NCI-H82 (cell line): ENCODE data around the gene HMCN2.

Experiments
- DNase-seq: peaks from one replicate; lab custom pipeline; 2025; lab: John Stamatoyannopoulos, UW

Gene HMCN2

DNA sequence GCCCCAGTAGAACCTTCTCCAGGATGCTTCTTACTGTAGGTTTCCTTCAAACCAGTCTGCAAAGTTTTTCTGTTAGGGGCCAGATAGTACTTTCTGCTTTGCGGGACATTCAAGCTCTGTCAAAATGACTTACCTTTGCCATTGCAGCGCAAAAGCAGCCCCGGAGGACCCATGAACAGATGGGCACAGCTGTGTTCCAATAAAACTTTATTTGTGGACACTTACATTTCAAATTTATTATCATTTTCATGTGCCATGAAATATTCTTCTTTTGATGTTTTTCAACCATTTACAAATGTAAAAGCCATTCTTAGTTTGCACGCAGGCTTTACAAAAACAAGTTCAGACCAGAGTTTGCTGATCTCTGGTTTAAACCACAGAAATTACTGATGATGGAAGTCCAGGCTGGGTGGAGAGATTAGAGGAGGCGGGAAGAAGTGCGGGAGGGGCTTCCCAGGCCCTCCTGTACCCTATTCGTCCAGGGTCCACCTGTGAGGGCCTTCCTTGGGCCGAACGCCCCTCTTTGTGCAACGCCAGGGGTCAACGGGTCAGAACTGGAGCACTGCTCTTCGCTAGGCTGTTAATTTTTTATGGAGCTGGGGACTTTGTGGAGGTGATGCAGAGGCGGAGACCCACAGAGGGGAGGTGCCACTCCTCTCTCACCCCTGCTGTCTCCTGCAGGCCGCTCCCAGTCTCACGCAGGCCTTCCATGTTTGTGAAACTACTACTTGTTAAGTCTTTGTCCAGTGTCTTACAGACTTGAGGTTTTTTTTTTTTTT is 171.6 kb downstream of the HMCN2 start:
- DNase-seq: no peak

DNA sequence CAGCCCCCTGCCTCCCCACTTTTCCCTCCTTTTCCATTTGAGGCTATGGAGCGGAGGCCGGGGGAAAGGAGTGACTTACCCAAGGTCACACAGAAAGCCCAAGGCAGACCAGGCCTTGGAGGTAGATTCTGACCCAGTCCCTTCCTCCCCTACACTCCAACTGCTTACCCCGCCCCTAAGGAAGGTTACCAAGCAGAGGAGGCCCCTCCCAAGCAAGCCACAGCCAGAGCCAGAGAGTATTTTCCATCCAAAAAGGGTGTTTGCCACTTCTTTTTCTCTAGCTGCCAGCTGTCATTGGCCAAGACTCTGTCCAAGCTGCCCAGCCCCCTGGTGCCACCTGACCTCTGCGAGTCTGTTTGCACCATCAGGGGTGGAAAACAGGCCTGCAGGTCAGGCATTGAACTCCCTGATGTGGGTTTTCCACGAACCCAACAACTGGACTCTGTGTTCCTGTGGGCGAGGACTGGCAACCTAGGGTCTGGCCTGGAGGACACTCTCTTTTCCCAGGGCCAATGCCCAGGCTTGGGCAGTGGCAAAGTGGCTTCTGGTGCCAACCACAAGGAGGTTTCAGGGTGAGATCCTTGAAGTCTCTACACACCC is 172.9 kb downstream of the HMCN2 start:
- no peak for DNase-seq

DNA sequence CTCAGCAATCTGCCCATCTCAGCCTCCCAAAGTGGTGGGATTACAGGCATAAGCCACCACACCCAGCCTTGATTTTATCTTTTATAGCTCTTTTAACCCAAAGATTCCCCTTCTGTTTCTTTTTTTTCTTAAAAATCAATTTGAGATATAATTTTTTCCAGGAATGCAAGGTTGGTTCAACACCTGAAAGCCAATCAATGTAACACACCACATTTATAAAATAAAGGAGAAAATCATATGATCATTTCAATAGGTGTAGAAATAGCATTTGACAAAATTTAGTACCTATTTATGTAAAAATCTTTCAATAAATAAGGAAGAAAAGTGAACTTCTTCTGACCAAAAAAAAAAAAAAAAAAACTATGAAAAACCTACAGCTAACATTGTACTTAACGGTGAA is 175.5 kb downstream of the HMCN2 start:
- DNase-seq: no peak

DNA sequence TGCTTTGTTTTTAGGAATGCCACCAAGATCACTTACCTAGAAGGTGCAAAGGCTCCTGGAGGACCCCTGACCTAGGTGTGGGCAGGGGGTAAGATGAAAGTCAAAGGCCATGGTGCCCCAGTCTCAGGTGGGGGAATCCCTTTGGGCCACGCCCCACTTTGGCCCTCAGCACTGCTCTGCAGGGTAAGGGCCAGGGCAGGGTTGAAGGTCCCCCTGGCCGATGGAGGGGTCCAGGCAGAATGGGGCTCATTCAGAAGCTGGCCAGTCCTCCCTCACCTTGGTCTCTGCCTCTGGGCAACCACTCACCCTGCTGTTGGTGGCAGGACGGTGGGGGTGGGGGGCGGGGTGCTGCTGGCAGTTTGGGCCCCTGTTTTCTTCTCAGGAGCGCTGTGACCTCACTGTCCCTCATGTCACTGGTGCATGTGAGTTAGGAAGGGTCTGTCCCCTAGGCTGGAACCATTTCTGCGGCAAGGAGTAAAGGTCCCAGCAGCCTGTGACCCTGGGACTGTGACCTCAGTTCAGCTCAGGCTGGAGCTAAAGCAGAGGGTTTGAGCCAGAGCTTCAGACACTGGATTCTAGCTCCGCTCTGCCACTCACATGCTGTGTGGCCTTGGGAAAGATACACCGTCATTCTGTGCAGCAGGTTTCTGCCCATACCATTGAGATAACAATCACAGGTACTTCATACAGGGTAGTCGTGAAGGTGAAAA is 177.3 kb downstream of the HMCN2 start:
- no peak for DNase-seq

DNA sequence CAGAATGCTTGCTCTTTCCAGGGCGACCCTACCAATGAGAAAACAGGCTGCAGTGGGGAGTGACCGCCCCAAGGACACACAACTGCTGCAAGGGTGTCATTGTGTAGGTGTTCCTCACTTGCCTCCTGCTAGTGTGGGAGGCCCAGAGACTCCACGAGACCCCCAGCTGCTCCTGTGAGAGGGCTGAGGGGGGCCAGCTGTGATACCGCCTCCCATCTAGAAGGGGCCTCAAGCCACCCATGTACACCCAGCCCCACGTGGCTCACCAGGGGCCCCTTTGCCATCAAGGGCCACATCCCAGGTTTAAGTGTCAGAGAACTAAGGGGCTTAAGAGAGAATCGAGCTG is 177.9 kb downstream of the HMCN2 start:
- DNase-seq: no peak

DNA sequence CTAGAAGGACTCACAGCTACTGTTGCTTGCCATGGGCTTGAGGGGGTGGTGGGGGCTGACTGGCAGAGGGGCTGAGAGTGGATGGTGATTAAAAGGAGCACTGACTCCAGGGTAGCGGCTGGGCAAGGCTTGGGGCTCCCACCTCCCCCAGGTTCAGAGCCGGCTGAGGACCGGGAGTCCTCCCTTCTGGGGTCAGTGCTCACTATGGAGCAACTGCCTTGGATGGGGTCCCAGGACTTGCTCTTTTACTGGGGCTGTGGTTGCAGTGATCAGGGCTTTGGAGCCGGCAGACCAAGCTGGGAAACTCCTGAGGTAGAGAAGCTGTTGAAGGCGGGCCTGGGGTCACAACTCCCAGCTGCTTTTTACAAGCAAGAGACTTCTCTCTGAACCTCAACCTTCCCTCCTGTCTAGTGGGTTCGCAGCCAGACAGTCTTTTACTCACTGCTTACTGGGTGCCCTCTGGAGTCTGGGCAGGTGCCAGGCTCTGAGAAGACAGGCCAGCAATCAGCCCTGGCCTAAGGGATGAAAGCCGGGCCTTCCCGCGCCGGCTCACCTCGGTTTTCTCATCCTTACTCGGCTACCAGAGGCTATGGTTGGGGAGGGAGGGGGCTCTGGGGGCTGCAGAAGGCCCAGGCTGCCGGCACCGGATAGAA is 178.4 kb downstream of the HMCN2 start:
- no peak for DNase-seq

DNA sequence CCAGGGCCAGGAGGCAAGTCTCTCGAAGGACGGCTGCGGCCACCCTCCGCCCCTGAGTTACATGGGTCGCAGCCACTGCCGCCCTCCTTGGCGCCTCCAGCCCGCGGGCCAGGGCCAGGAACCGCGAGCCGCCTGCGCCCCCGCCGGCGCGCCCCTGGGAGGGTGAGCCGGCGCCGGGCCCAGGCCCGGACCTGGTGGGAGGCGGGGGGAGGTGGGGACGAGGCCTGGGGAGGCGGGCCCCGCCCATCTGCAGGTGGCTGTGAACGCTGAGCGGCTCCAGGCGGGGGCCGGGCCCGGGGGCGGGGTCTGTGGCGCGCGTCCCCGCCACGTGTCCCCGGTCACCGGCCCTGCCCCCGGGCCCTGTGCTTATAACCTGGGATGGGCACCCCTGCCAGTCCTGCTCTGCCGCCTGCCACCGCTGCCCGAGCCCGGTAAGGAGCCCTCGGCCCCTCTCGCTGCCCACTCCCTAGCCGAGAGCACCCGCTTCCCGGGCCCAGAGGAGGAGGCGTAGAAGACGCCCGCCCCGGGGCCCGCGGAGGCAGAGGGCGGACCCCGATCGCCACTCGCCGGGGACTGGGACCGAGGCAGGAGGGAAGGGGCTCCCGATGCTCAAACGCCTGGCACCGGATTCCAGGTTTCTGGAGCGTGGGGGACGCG is 179.1 kb downstream of the HMCN2 start, which contains the start of gene ASS1:
TSS of gene ASS1 (plus strand) at position 397 of the 657 bp plus-strand sequence. CDS start 7,268 bp downstream, outside the sequence.
- peak; percentile 93 for DNase-seq

DNA sequence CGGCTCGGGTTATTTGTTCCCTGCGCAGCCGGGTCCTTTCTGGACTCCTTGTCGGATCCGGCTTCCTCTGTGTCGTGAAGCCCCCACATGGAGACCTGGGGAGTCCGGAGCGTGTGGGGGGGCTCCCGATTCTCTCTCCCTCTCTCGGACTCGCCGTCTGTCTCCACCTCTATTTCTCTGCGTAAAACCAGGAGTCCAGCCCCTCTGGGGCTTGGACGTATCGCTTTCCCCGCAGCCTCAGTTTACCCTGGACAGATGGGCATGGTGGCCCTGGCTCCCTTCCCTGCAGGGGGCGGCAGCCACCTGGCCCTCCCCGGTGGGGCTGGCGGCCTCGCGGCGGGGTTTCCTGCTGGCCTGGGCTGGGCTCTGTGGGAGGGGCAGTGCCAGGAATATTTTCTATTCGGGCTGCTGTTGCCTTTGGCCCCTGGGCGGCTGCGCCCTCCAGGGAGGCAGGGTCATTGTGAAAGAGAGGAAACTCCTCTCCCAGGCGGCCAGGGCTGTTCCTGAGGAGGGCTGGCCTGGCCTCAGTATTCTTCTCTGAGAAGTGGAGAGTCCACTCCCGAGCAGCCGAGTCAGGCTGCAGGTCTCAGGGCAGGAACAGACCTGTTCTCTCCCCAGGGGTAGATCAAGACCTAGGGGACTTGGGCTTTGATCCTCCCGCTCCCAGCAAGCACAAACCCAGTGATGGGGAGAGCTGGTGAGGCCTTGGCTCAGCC is 179.9 kb downstream of the HMCN2 start:
- peak; percentile 74 for DNase-seq

DNA sequence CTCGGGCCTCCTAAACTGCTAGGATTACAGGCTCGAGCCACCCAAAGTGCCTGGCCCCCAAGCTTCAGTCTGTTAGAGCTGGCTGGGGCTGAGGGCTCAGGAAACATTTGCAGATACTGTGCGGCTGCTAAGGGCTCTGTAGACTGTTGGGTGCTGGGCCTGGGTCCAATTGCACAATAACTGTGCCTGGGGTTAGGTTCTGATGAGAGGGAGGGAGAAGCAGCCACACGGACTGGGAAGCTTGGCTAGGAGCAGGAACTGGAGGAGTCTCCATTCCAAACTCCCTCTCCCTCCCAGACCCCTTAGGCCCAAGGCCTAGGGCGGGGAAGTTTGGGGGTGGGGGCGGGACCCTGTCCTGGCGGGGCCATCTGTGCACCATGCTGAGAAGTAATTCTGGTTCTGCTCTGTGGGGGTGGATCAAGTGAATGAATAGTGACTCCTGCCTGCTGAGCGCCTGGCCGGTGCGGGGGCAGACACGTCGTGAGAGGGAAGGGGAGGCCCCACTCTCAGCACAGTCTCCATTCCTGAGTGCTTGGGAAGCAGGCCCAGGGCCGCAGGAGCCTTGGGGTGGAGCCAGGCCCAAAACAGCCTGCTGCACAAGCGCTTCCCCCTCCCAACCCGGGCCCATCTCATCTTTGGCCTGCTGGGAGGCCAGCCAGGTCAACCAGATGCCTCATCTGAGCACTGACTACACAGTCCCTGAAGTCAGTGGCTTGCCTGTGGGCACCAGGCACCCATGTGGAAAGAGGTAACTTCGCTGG is 180.7 kb downstream of the HMCN2 start:
- peak; percentile 85 for DNase-seq

DNA sequence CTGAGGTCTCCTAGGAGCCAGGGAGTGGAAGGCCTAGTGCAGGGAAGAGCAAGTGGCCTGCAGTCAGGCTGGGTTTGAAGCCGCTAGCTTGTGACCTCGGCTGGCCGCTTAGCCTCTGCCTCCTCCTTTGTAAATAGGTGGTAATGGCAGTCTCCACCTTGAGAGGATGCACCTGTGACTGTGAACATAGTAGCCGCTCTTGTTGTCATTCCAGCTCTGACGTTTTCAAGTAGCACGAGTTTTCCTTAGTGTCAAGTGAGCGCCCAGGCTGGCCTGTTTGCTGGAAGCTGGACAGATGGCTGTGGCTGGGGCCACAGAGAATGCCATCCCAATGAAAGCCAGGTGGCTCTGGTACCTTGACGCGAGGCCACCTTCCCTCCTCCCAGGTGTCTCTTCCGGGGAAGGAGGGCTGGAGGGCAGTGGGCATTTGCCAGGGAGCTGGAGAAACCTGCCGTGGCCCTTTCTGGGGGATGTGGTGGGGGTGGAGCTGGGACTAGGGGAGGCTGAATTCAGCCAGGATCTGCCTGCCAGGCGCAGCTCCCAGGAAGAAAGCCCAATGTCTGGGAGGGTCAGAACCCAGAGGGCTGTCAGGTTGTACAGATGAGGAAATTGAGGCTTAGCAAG is 181.7 kb downstream of the HMCN2 start:
- peak; percentile 42 for DNase-seq

DNA sequence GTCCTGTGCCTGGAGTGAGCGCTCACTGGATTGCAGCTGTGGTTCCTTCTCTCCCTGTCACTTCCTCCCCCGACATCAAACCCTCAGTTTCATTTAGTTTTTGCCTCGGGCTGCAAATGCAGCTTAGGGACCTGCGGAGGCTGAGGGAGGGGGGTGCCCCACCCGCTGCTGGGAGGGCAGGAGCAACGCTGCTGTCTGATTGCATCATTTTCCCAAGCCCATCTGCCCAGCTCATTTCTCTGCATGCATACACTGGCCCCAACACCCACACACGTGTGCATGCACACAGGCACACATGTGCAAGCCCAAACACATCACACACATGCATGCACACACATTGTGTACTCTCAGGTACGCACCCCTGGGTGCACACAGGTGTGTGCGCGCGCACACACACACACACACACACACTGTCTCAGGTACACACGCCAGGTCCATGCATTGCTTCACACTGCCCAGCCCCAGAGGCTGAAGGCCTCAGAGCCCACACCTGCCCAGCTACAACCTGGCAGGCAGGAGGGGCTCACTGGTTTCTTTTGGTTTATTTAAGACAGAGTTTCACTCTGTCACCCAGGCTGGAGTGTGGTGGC is 182.6 kb downstream of the HMCN2 start:
- DNase-seq: peak; percentile 86

DNA sequence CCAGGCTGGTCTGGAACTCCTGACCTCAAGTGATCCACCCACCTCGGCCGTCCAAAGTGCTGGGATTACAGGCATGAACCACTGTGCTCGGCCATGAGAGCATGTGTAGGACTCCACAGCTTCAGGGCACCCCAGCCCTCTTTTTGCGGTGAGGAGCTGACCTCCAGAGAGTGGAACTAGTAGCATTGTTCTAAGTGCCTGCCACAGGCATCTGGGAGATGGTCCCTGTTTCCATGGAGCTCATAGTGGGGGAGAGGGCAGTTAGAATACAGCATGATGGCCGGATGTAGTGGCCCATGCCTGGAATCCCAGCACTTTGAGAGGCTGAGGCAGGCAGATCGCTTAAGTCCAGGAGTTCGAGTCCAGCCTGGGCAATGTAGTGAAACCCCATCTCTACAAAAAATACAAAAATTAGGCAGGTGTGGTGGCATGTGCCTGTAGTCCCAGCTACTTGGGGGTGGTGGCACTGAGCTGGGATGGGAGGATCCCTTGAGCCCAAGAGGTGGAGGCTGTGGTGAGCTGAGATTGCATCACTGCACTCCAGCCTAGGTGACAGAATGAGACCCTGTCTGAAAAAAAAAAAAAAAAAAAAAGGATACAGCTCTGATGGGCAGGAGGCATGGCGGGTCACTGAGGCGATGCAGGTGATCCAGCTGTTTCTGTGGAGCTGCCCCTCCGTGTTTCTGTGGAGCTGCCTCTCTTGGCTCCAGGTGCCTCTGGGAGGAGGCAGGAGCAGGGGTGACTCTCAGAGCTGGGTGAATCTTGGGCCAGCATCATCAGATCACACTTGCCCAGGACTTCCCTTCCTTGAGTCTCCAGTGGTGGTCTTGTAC is 183.4 kb downstream of the HMCN2 start:
- DNase-seq: no peak

DNA sequence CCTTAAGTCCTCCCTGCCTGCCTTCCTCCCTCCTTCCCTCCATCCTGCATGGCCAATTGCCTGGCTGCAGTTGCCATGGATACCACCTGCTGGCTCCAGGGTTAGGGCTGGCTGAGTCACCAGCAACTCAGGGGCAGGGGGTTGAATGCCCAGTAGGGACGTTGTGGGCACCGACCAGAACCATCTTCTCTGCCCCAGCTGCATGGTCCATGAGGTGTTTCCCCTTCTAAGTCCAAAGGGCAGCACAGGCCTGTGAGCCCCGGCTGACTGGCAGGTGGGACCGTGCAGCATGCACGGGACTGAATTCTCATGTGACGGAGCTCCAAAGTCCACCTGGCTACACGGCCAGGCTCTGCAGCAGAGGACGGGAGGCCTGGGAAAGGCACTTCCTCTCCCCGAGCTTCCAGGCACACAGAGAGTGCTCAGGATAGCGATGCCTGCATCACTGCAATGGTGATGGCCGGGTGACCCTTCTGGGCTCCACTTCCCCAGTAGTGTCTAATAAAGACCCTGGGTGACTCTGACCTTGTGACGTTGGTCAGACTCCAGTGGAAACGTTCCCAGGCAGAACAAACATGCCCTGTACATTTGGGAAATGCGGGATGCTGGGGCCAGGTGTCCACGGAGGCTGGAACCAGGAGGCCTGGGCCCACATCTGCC is 184.9 kb downstream of the HMCN2 start:
- DNase-seq: no peak

DNA sequence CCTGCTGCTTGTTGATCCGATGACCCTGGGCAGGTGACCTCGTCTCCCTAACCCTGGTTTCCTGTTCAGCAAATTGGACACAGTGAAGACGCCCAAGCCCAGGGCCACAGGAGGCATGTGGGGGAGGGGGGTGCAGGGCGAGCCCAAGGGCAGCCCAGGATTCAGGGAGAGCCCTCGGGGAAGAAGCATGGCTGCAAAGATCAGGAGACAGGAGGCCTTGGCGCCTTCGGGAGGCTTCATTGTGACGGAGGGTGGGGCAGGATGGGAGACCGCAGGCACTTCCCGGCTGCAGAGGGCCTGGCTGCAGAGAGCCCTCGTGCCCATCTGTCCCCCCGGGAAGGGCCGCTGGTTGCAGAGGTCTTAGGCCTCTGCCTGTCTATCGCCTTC is 185.4 kb downstream of the HMCN2 start:
- peak; percentile 53 for DNase-seq

DNA sequence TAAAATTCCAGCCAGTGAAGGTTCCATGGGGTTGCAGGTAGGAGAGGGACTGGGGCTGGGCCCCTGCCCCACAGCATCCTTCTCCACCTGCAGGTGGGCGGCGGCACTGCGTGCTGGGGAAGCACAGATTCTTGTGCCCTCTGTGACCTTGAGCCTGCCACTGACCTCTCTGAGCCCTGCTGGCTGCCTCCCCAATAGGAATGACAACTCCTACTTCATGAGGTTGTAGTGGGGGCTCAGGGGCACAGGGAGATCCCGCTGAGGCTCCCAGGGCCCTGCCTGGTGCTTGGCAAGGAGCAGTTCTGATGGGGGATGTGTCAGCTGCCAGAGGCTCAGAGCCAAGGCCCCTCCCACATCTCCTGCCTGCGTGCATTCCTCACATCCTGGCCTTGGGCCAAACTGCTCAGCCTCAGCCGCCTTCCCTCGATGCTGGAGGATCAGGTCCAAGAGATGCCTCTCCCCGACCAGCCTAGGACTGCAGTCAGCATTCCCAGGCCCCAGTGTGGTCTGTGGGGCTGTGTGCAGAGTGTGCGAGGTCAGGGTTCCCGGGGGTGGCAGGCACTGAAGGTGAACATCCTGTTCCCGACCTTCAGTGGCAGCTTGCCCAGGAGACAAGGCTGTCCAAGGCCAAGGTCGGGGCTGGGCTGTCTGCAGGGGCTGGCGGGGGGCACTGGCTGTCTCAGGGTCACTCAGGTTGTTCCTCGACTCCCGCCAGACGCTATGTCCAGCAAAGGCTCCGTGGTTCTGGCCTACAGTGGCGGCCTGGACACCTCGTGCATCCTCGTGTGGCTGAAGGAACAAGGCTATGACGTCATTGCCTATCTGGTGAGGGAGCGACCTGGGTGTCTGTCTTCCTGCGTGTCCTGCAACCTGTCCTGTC is 186.2 kb downstream of the HMCN2 start:
- peak; percentile 92 for DNase-seq

DNA sequence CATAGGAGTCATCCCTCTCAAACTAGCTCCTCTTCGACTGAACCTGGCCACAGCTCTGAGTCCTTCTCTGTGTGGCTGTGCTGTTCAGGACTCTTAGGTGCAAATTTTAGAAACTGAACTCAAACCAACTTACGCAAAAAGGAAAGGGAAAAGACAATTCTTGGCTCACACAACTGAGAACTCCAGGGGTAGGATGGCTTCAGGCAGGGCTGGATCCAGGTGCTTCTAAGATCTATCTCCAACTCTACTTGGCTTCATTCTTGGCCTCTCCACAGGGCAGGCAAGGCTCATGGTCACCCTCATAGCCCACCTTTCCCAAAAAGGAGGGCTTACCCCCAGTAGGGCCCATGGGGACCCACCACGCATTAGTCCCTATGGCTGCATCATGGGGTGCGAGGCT is 187.3 kb downstream of the HMCN2 start:
- no peak for DNase-seq

DNA sequence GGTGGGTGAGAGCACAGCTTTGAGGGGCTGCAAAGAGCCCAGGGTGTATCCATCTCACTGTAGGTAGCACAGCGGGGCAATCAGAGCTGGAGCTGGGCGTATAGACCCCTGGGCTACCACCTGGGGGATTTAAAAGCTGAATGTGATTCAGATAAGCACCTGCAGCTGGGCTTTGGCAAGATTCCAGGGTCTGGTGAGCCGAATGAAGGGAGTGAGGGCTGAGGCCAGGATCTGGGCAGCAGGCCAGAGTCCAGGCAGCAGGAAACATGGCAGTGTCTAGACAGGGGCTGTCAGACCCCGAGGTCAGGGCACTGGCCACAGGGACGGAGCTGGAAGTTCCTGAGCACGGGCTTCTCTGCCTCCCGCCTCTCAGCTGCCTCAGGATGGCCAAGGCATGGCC is 187.9 kb downstream of the HMCN2 start:
- DNase-seq: peak; percentile 74
